ENCODE data around the gene NIT1.

- no peak for TF ChIP-seq SP1 (IDR thresholded peaks at IDR 0.05)
- no peak for TF ChIP-seq ELF4 (IDR thresholded peaks at IDR 0.05)
- TF ChIP-seq ARNT (IDR thresholded peaks at IDR 0.05) = no peak
- no peak for TF ChIP-seq SUZ12 (IDR thresholded peaks at IDR 0.05)
- no peak for TF ChIP-seq HDGF (IDR thresholded peaks at IDR 0.05; ENCODE audit: borderline replicate concordance)
- TF ChIP-seq BHLHE40 (IDR thresholded peaks at IDR 0.05; ENCODE audit: borderline replicate concordance) = no peak
These were observed 22.7 kb upstream of the NIT1 start for GRCh38 chr1:161095230-161095629.
